ENCODE measurements around the gene PGF. TPM values are rescaled to one million over a fixed set of nuclear protein-coding genes. Genes with fewer than 3 reads are reported as not detected.

Gene PGF
- total RNA-seq, 1 donor = 0.86 TPM

DNA sequence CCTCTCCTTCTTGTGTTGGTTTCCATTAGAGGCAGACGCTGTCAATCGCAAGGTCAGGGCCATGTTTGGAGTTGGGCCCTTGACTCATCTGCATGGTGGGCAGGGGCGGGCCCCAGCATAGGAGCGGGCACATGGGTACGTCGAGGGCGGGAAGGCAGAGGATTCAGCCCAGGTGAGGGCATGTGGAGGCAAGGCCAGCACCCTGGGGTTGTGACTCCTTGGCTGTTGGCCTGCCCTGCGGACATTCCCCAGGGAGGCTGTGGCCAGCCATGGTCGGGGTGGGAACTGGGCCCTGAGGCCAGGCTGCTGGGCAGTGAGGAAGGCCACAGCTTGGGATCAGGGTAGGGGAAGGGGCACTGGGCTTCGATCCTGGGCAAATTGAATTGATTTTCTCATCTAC is 42.6 kb downstream of the PGF start:
- no peak for TF ChIP-seq CTCF (IDR thresholded peaks at IDR 0.05; ENCODE audit: insufficient read depth, low read depth, low read length)
- H3K4me3 ChIP-seq (ENCODE audit: low read depth, low read length) = no peak overlapping the region
- no peak for DNase-seq (ENCODE audit: low read depth)

DNA sequence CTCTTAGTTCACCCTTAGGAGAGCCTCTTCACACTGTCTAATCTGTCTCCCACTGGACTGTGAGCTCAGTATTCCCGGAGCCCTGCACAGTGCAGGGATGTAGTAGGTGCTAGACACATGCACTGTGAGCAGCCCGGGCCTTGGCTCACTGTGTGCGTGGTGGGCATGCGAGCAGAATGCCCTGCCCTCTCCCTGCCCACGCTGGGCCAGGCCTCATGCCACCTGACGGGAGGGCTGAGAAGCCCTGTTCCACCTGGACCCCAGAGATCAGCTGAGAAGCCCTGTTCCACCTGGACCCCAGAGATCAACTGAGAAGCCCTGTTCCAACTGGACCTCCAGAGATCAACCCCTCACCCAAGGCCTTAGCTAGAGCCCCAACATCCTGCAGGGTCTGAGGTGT is 43.3 kb downstream of the PGF start:
- H3K4me3 ChIP-seq (ENCODE audit: low read depth, low read length) = no peak overlapping the region
- no peak for TF ChIP-seq CTCF (IDR thresholded peaks at IDR 0.05; ENCODE audit: insufficient read depth, low read depth, low read length)
- DNase-seq (ENCODE audit: low read depth) = no peak

- no peak for DNase-seq (ENCODE audit: low read depth)
- TF ChIP-seq CTCF (IDR thresholded peaks at IDR 0.05; ENCODE audit: insufficient read depth, low read depth, low read length) = no peak
- no peak overlapping the region for H3K4me3 ChIP-seq (ENCODE audit: low read depth, low read length)
These were observed 43.7 kb downstream of the PGF start for GRCh38 chr14:74911704-74912103.

DNA sequence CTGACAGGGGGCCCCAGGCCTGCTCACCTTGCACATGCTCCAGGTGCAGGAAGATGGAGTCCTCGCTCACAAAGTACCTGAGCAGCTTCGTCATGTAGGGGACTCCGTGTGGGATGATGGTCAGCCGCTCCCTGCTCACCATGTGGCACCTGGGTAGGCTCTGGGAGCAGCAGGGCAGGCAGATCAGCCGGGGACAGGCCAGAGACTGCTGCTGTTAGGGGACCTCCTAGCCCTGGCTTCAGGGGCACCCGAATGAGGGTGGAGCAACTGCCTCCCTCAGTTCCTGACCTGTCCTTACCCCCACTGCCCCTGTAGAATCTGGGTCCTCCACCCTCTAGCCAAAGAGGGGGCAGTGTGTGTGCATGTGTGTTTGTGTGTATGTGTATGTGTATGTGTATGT is 44.2 kb downstream of the PGF start:
- H3K4me3 ChIP-seq (ENCODE audit: low read depth, low read length) = no peak overlapping the region
- DNase-seq (ENCODE audit: low read depth) = no peak
- no peak for TF ChIP-seq CTCF (IDR thresholded peaks at IDR 0.05; ENCODE audit: insufficient read depth, low read depth, low read length)

GRCh38 chr14:74910556-74910955 is 44.8 kb downstream of the PGF start:
- no peak overlapping the region for H3K4me3 ChIP-seq (ENCODE audit: low read depth, low read length)
- TF ChIP-seq CTCF (IDR thresholded peaks at IDR 0.05; ENCODE audit: insufficient read depth, low read depth, low read length) = no peak
- no peak for DNase-seq (ENCODE audit: low read depth)

GRCh38 chr14:74909911-74910310 is 45.5 kb downstream of the PGF start:
- DNase-seq (ENCODE audit: low read depth) = no peak
- no peak overlapping the region for H3K4me3 ChIP-seq (ENCODE audit: low read depth, low read length)
- no peak for TF ChIP-seq CTCF (IDR thresholded peaks at IDR 0.05; ENCODE audit: insufficient read depth, low read depth, low read length)

DNA sequence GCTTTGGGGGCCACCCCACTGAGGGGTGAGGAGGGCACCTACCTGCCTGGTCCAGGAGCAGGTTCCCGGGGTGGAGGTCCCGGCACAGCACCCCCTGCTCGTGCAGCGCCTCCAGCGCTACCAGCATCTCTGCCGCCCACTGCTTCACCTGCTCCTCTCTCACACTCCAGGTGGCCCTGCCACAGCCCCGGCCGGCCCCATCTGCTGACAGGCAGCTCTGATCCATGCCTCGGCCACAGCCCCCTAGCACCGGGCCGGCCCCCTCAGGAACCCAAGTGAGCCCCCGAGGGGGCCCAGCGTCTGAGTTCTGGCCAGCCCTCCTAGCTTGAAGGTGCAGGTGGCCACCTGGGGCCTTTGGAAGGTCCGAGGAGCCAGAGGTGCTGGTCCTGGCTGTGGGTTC is 45.9 kb downstream of the PGF start:
- no peak for DNase-seq (ENCODE audit: low read depth)
- H3K4me3 ChIP-seq (ENCODE audit: low read depth, low read length) = no peak overlapping the region
- no peak for TF ChIP-seq CTCF (IDR thresholded peaks at IDR 0.05; ENCODE audit: insufficient read depth, low read depth, low read length)

Data from fibroblast of villous mesenchyme (primary cell).